ENCODE data around the gene CCDC85A. TPM values are rescaled to one million over a fixed set of nuclear protein-coding genes. Genes with fewer than 3 reads are reported as not detected.

Gene CCDC85A
- total and polyA plus RNA-seq, 2 of the 4 experiments (the other 2 are of a cell fraction) = 1.1 to 2.2 TPM

- Histone ChIP-seq H2AFZ (replicated peaks; ENCODE audit: low read length, poor library complexity) (no peak overlapping the region), H2AK9ac (replicated peaks; ENCODE audit: low read depth, low read length, poor library complexity) (no peak overlapping the region), H4K8ac (ENCODE audit: low read depth in 2 of 2, low read length in 2 of 2) (no peak overlapping the region), H4K5ac (ENCODE audit: low read depth, low read length) (no peak overlapping the region), H2AK5ac (ENCODE audit: low read depth, low read length) (no peak overlapping the region), H2BK15ac (ENCODE audit: low read depth, low read length) (no peak overlapping the region), H4K20me1 (ENCODE audit: insufficient read depth, low read length) (no peaks in the 10 kb centered on the region), H2BK20ac (ENCODE audit: low read depth, low read length) (no peak overlapping the region), H3K23ac (ENCODE audit: low read depth, low read length) (no peak overlapping the region), H3K4me1 (ENCODE audit: control insufficient read depth, insufficient read depth, low read length) (no peaks in the 10 kb centered on the region), H3K4ac (ENCODE audit: low read depth, low read length) (no peak overlapping the region), H4K91ac (ENCODE audit: insufficient read depth, low read depth, low read length) (no peak overlapping the region), H3K18ac (ENCODE audit: low read depth, low read length) (no peak overlapping the region), H3K27me3 (ENCODE audit: control insufficient read depth, insufficient read depth, low read length) (no peaks in the 10 kb centered on the region), H3K14ac (replicated peaks; ENCODE audit: low read depth, low read length) (no peak overlapping the region), H3K27ac (ENCODE audit: insufficient read depth, low read length) (no peak overlapping the region), H3K4me3 (ENCODE audit: insufficient read depth, low read depth, low read length) (no peak overlapping the region), H3K9me1 (ENCODE audit: insufficient read depth, low read length) (no peaks in the 10 kb centered on the region), H3K36me3 (ENCODE audit: control insufficient read depth, insufficient read depth, low read length) (no peaks in the 10 kb centered on the region), H3K4me2 (ENCODE audit: low read depth, low read length) (no peak overlapping the region), H3K9me3 (ENCODE audit: control insufficient read depth, insufficient read depth, low read length) (no peaks in the 10 kb centered on the region), H2BK5ac (ENCODE audit: low read depth, low read length, poor library complexity, severe bottlenecking) (no peak overlapping the region), H3K79me1 (ENCODE audit: low read depth in 1 of 2, low read length in 2 of 2) (no peaks in the 10 kb centered on the region), H3K9ac (ENCODE audit: low read depth, low read length) (no peak overlapping the region), H2BK120ac (ENCODE audit: low read depth, low read length) (no peak overlapping the region), H3K56ac (ENCODE audit: extremely low read depth, insufficient read depth, low read length) (no peak overlapping the region)
- DNase-seq (no peak), ATAC-seq (ENCODE audit: low read depth) (no peak)
- in situ Hi-C loops (cut with MboI; ENCODE audit: low sequenced_read_pairs) (no loop called here), intact Hi-C loops (cut with micrococcal nuclease) (no loop called here), dilution Hi-C loops (cut with HindIII; ENCODE audit: low sequenced_read_pairs, unreplicated experiment) (no loop called here)
- POLR2A ChIA-PET (ENCODE audit: unreplicated experiment) = no interaction called here
- BruUV-seq (replicated peaks) = no TSS peak
- no CpG with 5 or more reads among the region's 2 CpGs for WGBS, 2 experiments (ENCODE audit: extremely low coverage in 2 of 2, insufficient read length in 1 of 2)
- TF ChIP-seq ELK1 (IDR thresholded peaks at IDR 0.05; ENCODE audit: borderline replicate concordance, low read depth, low read length) (no peak), POLR2A (IDR thresholded peaks at IDR 0.05; ENCODE audit: low read depth, low read length) (no peak), CTCF (conservative IDR thresholded peaks at IDR 0.05; ENCODE audit: low read depth, low read length) (no peak), FOS (IDR thresholded peaks at IDR 0.05; ENCODE audit: low read depth, low read length) (no peak), MAZ (IDR thresholded peaks at IDR 0.05; ENCODE audit: borderline replicate concordance, low read depth, low read length) (no peak), NFE2L2 (IDR thresholded peaks at IDR 0.05; ENCODE audit: low read depth, low read length) (no peak), RAD21 (IDR thresholded peaks at IDR 0.05; ENCODE audit: low read length) (no peak), CHD1 (IDR thresholded peaks at IDR 0.05; ENCODE audit: low read depth, low read length) (no peak), RFX5 (IDR thresholded peaks at IDR 0.05; ENCODE audit: low read depth, low read length) (no peak), RCOR1 (IDR thresholded peaks at IDR 0.05; ENCODE audit: insufficient replicate concordance, low read length) (no peak), BHLHE40 (IDR thresholded peaks at IDR 0.05; ENCODE audit: low read depth, low read length) (no peak), MAFK (IDR thresholded peaks at IDR 0.05; ENCODE audit: low read depth, low read length) (no peak), CEBPB (IDR thresholded peaks at IDR 0.05; ENCODE audit: low read depth, low read length) (no peak), SMC3 (IDR thresholded peaks at IDR 0.05; ENCODE audit: low read depth, low read length) (no peak), USF2 (IDR thresholded peaks at IDR 0.05; ENCODE audit: low read depth, low read length) (no peak), MXI1 (IDR thresholded peaks at IDR 0.05; ENCODE audit: borderline replicate concordance, low read depth, low read length) (no peak)
- CTCF ChIA-PET = no interaction called here
Measured at GRCh38 chr2:56232912-56233311, 49.1 kb downstream of the CCDC85A start.

All from IMR-90 (cell line).